OCI-LY1 (cell line): ENCODE measurements around the gene RCAN2.

ENCODE experiments used
- H2AFZ ChIP-seq: fragments of 200-600 bp; sonication (generic), shearing (Covaris generic); 2 replicates; pipeline ENCODE4 v1.6.0; 2014; ENCODE audit warnings: antibody characterized with exemption, mild to moderate bottlenecking, low read length
- H3F3A ChIP-seq: fragments of 200-600 bp; sonication (generic), shearing (Covaris generic); 2 replicates; pipeline ENCODE4 v1.6.0; 2014; ENCODE audit warnings: mild to moderate bottlenecking, antibody characterized with exemption, low read length, moderate library complexity; ENCODE audit not compliant: insufficient read depth
- H3K27ac ChIP-seq: fragments of 200-600 bp; sonication (generic); 2 replicates; pipeline ENCODE4 v1.5.1; 2014; ENCODE audit warnings: low read length, mixed run types, mild to moderate bottlenecking, low read depth; ENCODE audit not compliant: poor library complexity, severe bottlenecking
- H3K27me3 ChIP-seq: fragments of 200-600 bp; sonication (generic); 2 replicates; pipeline ENCODE4 v1.6.0; 2014; ENCODE audit warnings: antibody characterized with exemption, mild to moderate bottlenecking, low read length, moderate library complexity; ENCODE audit not compliant: insufficient read depth
- H3K36me3 ChIP-seq: fragments of 200-600 bp; sonication (generic); 2 replicates; pipeline ENCODE4 v1.6.1; 2014; ENCODE audit warnings: mild to moderate bottlenecking, antibody characterized with exemption, low read length, moderate library complexity, mixed read lengths; ENCODE audit not compliant: insufficient read depth
- H3K4me1 ChIP-seq: fragments of 200-600 bp; sonication (generic); 2 replicates; pipeline ENCODE4 v1.5.1; 2014; ENCODE audit warnings: mild to moderate bottlenecking, low read length, moderate library complexity; ENCODE audit not compliant: insufficient read depth, severe bottlenecking
- H3K4me2 ChIP-seq: fragments of 200-600 bp; sonication (generic), shearing (Covaris generic); 2 replicates; pipeline ENCODE4 v1.6.1; 2014; ENCODE audit warnings: low read length
- H3K4me3 ChIP-seq: fragments of 200-600 bp; sonication (generic); 2 replicates; pipeline ENCODE4 v1.5.1; 2014; ENCODE audit warnings: low read length, low read depth, mild to moderate bottlenecking, mixed read lengths; ENCODE audit not compliant: poor library complexity, severe bottlenecking
- H3K79me2 ChIP-seq: fragments of 200-600 bp; shearing (Covaris generic); 2 replicates; pipeline ENCODE4 v1.6.1; 2016; ENCODE audit warnings: mixed run types, low read length, mixed read lengths; ENCODE audit not compliant: insufficient read depth
- H3K9ac ChIP-seq: fragments of 200-600 bp; sonication (generic), shearing (Covaris generic); 2 replicates; pipeline ENCODE4 v1.6.1; 2014; ENCODE audit warnings: mild to moderate bottlenecking, low read length, mixed read lengths
- H3K9me2 ChIP-seq: fragments of 200-600 bp; sonication (generic), shearing (Covaris generic); 2 replicates; pipeline ENCODE4 v1.6.1; 2014; ENCODE audit warnings: low read depth, mild to moderate bottlenecking, low read length, mixed read lengths
- H3K9me3 ChIP-seq: fragments of 200-600 bp; shearing (Covaris generic); 2 replicates; pipeline ENCODE4 v1.6.1; 2014; ENCODE audit warnings: low read length, mixed read lengths
- H4K20me1 ChIP-seq: fragments of 200-600 bp; sonication (generic), shearing (Covaris generic); 2 replicates; pipeline ENCODE4 v1.6.0; 2016; ENCODE audit warnings: mild to moderate bottlenecking, low read length; ENCODE audit not compliant: insufficient read depth
- EZH2 ChIP-seq: fragments of 200-600 bp; sonication (generic), shearing (Covaris generic); IDR thresholded peaks from 2 replicates; pipeline ENCODE4 v1.8.0; 2017; ENCODE audit warnings: borderline replicate concordance, mixed run types, mild to moderate bottlenecking, antibody characterized with exemption, low read length, moderate library complexity, mixed read lengths
- TF ChIP-seq, protein P1 (sequence below): fragments of 200-600 bp; sonication (generic), shearing (Covaris generic); IDR thresholded peaks from 2 replicates; pipeline ENCODE4 v1.5.1; 2017; ENCODE audit warnings: mild to moderate bottlenecking, antibody characterized with exemption, low read length, moderate library complexity, mixed read lengths

The RCAN2 gene

DNA sequence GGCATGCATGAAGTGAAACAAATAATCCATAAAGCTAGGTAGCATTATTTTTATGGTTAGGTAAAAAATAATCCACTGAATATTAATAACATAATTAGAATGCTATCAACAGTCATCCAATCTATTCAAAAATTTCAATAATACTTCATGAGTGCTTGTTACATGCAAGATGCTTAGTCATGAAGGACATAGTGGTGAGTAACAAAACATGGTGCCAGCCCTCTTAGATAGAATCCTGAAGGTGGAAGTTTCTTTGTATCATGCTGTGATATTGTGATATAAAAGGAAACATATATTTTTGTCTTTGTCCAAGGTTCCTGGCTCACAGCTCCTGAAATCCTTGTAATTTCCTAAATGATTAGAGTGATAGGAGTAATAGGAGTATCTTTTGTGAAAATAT, 14.9 kb downstream of the RCAN2 start:
- Histone ChIP-seq H3K36me3 (no peaks in the 10 kb centered on the region), H3K27me3 (no peaks in the 10 kb centered on the region), H3K79me2 (no peaks in the 10 kb centered on the region), H2AFZ (no peak overlapping the region), H3K9ac (no peak overlapping the region), H3K27ac (no peak overlapping the region), H3K4me2 (no peak overlapping the region), H3K9me2 (no peaks in the 10 kb centered on the region), H3K4me1 (no peaks in the 10 kb centered on the region), H3F3A (no peaks in the 10 kb centered on the region), H3K4me3 (no peak overlapping the region), H3K9me3 (no peaks in the 10 kb centered on the region), H4K20me1 (no peaks in the 10 kb centered on the region)
- TF ChIP-seq EZH2, result no peak
- TF ChIP-seq, protein P1, sequence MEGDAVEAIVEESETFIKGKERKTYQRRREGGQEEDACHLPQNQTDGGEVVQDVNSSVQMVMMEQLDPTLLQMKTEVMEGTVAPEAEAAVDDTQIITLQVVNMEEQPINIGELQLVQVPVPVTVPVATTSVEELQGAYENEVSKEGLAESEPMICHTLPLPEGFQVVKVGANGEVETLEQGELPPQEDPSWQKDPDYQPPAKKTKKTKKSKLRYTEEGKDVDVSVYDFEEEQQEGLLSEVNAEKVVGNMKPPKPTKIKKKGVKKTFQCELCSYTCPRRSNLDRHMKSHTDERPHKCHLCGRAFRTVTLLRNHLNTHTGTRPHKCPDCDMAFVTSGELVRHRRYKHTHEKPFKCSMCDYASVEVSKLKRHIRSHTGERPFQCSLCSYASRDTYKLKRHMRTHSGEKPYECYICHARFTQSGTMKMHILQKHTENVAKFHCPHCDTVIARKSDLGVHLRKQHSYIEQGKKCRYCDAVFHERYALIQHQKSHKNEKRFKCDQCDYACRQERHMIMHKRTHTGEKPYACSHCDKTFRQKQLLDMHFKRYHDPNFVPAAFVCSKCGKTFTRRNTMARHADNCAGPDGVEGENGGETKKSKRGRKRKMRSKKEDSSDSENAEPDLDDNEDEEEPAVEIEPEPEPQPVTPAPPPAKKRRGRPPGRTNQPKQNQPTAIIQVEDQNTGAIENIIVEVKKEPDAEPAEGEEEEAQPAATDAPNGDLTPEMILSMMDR, result no peak

DNA sequence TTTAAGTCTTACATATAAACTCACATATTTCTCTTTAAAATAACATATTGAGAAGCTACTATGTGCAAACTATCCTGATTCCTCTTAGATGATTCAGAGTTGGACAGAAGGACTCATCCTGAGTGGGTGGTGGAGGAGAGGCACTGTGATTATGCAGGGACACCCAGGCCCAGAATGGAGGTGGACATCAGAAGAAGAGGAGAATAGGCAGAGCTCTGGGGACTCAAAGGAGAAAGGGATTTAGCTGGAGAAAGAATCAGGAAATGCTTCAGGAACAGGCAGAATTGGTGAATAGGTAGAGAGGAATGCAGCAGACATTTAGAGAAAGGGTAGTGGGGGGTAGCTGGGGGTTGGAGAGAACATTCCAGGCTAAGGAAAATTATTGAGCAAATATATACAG, 17.4 kb downstream of the RCAN2 start:
- no peak overlapping the region for H3K27ac ChIP-seq
- no peaks in the 10 kb centered on the region for H3K9me2 ChIP-seq
- no peaks in the 10 kb centered on the region for H3K79me2 ChIP-seq
- H3K4me1 ChIP-seq, result no peaks in the 10 kb centered on the region
- H3K4me3 ChIP-seq, result no peak overlapping the region
- H4K20me1 ChIP-seq, result no peaks in the 10 kb centered on the region
- H3K4me2 ChIP-seq, result no peak overlapping the region
- H2AFZ ChIP-seq, result no peak overlapping the region
- H3K36me3 ChIP-seq, result no peaks in the 10 kb centered on the region
- H3K9ac ChIP-seq, result no peak overlapping the region
- no peaks in the 10 kb centered on the region for H3F3A ChIP-seq
- no peaks in the 10 kb centered on the region for H3K27me3 ChIP-seq
- TF ChIP-seq, protein P1, result no peak
- TF ChIP-seq EZH2, result no peak
- H3K9me3 ChIP-seq, result no peaks in the 10 kb centered on the region

DNA sequence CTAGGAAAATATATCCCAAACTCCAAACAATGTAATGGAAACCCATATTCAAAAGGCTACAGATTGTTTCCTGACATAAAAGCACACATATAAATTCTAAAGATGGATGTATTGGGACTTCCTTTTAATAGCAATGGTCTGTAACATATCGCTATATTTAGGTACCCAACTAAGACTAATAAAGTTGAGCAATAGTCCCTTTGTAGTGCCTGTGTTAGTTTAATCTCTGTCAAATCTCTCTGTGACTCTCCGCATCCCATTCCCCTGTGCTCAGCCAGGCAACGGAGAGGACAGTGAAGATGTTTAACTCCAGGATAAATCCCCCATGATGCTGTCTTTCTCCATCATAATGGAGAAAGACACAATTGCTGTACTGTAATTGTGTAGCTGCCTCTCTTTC, 19.0 kb downstream of the RCAN2 start:
- no peak overlapping the region for H2AFZ ChIP-seq
- no peaks in the 10 kb centered on the region for H3K9me3 ChIP-seq
- TF ChIP-seq EZH2, result no peak
- TF ChIP-seq, protein P1, result no peak
- no peaks in the 10 kb centered on the region for H3K4me1 ChIP-seq
- H4K20me1 ChIP-seq, result no peaks in the 10 kb centered on the region
- no peaks in the 10 kb centered on the region for H3K27me3 ChIP-seq
- no peak overlapping the region for H3K9ac ChIP-seq
- H3K9me2 ChIP-seq, result no peaks in the 10 kb centered on the region
- no peaks in the 10 kb centered on the region for H3F3A ChIP-seq
- no peak overlapping the region for H3K4me2 ChIP-seq
- no peak overlapping the region for H3K27ac ChIP-seq
- H3K36me3 ChIP-seq, result no peaks in the 10 kb centered on the region
- no peak overlapping the region for H3K4me3 ChIP-seq
- H3K79me2 ChIP-seq, result no peaks in the 10 kb centered on the region
